NCI-H1105 treated with DMSO at 0.1 percent for 48 hours (cell line): ENCODE results near the gene TMEM107.

Experiments used
- DNase-seq: peaks from one replicate; lab custom pipeline; 2025; lab: John Stamatoyannopoulos, UW

TMEM107 gene

DNA sequence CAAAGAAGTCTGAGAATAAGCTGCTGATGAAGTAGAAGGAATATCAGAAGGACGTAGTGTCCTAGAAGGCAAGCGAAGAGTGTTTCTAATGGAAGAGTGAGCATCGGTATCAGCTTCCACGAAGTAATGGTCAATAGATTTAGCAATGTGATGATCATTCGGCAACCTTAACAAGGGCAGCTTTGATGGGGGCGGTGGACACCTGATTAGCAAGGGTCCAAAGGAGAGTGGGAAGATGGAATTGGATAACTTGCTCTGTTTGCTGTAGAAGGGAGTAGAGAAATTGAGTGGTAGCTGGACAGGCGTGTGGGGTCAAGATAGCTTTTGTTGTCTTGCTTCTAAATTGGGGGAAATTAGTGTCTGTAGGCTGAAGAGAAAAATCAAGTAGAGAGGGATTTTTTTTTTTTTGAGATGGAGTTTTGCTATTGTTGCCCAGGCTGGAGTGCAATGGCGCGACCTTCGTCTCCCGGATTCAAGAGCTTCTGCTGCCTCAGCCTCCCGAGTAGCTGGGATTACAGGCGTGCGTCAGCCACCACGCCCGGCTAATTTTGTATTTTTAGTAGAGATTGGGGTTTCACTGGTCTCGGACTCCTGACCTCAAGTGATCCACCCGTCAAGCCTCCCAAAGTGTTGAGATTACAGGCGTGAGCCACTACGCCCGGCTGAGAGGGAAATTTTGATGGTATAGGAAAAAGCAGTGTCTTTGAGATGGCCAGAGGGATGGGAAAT, 38.4 kb downstream of the TMEM107 start:
- DNase-seq: no peak

- DNase-seq: no peak
Observed at GRCh38 chr17:8133941-8134340, 42.2 kb downstream of the TMEM107 start.

- DNase-seq: no peak
Observed at GRCh38 chr17:8133399-8133798, 42.8 kb downstream of the TMEM107 start.

- DNase-seq: no peak
Observed at GRCh38 chr17:8131844-8132441, 44.2 kb downstream of the TMEM107 start.

DNA sequence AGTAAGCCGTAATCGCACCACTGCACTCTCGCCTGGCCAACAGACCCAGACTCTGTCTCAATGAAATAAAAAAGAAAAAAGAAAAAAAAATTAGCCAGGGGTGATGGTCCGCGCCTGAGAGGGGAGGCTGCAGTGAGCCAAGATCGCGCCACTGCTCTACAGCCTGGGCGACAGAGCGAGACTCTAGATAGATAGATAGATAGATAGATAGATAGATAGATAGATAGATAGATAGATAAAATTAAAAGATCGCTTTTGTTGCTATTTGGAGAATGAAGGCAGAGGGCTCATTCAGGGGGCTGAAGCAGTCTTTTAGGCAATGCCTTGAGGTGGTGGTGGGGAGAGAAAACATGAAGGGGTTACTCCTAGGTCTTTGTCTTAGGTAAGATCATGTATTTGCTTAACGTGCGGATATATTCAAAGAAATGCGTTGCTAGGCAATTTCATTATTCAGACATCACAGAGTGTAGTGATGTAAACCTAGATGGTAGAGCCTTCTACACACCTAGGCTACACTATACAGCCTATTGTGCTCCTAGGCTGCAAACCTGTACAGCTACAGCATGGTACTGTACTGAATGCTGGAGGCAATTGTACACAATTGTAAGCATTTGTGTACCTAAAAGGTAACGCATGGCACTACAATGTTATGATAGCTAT, 47.9 kb downstream of the TMEM107 start:
- no peak for DNase-seq

DNA sequence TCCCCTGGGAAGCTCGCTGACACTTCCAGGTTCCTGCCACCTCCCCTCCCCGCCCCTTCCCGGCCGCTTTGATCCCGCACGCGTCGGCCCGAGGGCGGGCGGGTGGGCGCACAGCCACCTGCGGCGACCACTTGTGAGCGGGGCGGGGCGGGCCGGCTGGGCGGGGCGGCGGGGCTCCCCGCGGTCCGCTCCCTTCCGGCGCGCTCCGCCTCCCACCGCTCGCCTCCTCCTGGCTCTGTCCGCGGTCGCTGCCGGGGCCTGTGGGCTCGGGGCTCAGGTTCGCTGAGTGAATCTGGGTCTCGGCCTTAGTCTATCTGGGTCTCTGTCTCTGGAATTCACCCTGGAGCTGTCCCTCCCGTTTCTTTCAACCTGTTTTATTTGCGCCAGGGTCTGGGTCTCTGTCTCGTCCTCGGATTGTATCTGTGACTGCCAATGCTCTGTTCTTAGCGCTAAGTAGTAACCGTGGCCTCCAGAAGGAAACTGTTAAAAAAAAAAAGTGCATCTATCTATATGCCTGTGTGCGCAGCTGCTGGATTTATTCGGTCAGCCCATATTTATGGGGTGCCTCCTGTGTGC, 49.6 kb downstream of the TMEM107 start:
- peak; percentile 81 for DNase-seq

DNA sequence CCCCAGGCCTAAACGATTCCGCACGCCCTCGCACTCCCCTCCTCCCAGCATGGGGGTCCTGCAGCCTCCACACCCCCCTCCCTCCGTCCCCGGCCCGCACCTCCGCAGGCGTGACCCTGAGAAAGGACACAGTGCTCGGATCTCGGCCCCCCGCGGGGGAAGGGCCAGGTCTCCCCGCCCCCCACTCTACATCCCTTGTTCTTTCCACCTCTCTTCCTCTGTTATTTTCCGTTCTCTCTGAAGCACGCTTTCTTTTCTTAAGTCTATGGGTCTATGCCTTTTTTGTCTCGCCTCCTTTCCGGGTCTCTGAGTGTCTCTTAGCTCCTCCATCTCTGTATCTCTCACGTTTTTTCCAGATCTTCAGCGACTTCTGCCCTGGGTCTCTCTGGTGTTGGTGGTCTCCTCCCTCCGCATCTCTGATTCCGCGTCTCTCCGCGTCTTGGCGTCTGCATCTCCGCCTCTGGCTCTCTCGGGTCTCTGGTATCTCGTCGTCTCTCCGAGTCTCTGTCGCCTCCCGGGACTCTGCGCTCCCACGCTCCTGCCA, 50.2 kb downstream of the TMEM107 start:
- peak; percentile 61 for DNase-seq

- peak; percentile 69 for DNase-seq
Observed at GRCh38 chr17:8125154-8125946, 50.8 kb downstream of the TMEM107 start.

GRCh38 chr17:8124350-8125153, 51.6 kb downstream of the TMEM107 start:
- peak; percentile 23 for DNase-seq

GRCh38 chr17:8123695-8124349, 52.4 kb downstream of the TMEM107 start, which contains the start of gene HES7:
Gene HES7 (minus strand): TSS chr17:8124106. CDS start chr17:8124084, 22 bp downstream.
- peak; percentile 23 for DNase-seq

DNA sequence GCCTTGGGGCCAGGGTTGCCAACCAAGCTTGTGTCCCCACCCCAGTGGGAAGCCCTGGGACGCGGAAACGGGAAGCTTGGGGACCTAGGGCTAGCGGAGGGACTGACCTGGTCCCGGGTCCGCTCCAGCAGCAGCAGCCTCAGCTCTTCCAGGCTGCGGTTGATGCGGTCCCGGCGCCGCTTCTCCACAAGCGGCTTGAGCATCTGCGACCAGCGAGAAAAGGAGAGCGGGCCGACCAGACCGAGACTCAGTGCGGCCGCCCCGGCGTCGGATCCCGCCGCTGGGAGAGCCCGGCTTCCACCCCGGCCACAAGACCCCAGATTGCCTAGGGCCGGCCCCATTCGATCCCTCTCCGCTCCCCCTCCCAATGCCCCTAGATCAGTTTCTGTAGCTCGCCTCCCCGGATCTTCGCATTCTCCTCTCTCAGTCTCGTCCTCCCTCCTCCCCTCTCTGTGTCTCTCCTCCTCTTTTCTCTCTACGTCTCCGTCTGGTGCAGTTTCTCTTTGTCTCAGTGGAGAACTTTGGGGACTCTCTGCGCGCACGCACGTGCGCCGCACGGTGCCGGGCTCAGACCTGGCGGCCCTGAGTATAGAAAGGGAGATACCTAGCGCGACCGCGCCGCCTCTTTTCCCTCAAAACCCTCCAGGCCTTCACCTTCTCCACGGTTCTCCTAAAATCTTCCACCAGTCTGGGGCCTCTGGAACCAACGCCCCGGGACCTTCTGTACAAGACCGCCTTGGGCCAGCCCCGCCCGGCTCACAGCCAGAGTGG, 53.1 kb downstream of the TMEM107 start:
- DNase-seq: peak; percentile 17
